ENCODE results near the gene HS6ST3.

GRCh38 chr13:96684907-96685306, 595.0 kb downstream of the HS6ST3 start:
- TF ChIP-seq, protein P1, sequence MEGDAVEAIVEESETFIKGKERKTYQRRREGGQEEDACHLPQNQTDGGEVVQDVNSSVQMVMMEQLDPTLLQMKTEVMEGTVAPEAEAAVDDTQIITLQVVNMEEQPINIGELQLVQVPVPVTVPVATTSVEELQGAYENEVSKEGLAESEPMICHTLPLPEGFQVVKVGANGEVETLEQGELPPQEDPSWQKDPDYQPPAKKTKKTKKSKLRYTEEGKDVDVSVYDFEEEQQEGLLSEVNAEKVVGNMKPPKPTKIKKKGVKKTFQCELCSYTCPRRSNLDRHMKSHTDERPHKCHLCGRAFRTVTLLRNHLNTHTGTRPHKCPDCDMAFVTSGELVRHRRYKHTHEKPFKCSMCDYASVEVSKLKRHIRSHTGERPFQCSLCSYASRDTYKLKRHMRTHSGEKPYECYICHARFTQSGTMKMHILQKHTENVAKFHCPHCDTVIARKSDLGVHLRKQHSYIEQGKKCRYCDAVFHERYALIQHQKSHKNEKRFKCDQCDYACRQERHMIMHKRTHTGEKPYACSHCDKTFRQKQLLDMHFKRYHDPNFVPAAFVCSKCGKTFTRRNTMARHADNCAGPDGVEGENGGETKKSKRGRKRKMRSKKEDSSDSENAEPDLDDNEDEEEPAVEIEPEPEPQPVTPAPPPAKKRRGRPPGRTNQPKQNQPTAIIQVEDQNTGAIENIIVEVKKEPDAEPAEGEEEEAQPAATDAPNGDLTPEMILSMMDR (IDR thresholded peaks at IDR 0.05 in 2 of 3, conservative IDR thresholded peaks at IDR 0.05 in 1 of 3; ENCODE audit: insufficient read depth in 2 of 3, low read depth in 1 of 3, low read length in 3 of 3), result no peak
- TF ChIP-seq TAF9B (IDR thresholded peaks at IDR 0.05; ENCODE audit: partially characterized antibody) (no peak), MAFF (IDR thresholded peaks at IDR 0.05; ENCODE audit: low read length) (no peak), TEAD1 (CRISPR knock-in tag; IDR thresholded peaks at IDR 0.05) (no peak), STAT6 (CRISPR knock-in tag; IDR thresholded peaks at IDR 0.05) (no peak), DDX20 (tag; IDR thresholded peaks at IDR 0.05; ENCODE audit: low read depth) (no peak), ZNF224 (CRISPR knock-in tag; IDR thresholded peaks at IDR 0.05) (no peak), ZNF24 (IDR thresholded peaks at IDR 0.05) (no peak), TAL1 (IDR thresholded peaks at IDR 0.05) (no peak), ZNF695 (CRISPR knock-in tag; IDR thresholded peaks at IDR 0.05) (no peak)
